SK-N-SH (cell line): ENCODE results near the gene EEFSEC. TPM values are rescaled to one million over a fixed set of nuclear protein-coding genes. Genes with fewer than 3 reads are reported as not detected.

ENCODE experiments used
- CTCF ChIA-PET: fragments of 300-600, 350-600 bp; formaldehyde crosslinking; extraction: SDS; loops from one replicate; lab custom pipeline; 2021; lab: Yijun Ruan, JAX
- POLR2A ChIA-PET: fragments of 350-600 bp; sonication (Branson Sonifier 250); formaldehyde crosslinking; extraction: SDS; loops from one replicate; lab custom pipeline; 2020; ENCODE audit warnings: antibody characterized with exemption, inconsistent platforms; lab: Yijun Ruan, JAX
- DNase-seq: peaks from one replicate; pipeline ENCODE4 v3.0.0; 2012
- H2AFZ ChIP-seq: fragments of 200-600 bp; sonication (generic); 2 replicates; pipeline ENCODE4 v1.8.1; 2016; ENCODE audit warnings: antibody characterized with exemption, mild to moderate bottlenecking, low read depth
- H3F3A ChIP-seq: fragments of 200-600 bp; sonication (generic); replicated peaks from 2 replicates; pipeline ENCODE3; 2016; ENCODE audit warnings: antibody characterized with exemption, mild to moderate bottlenecking; ENCODE audit not compliant: insufficient read depth
- H3K27ac ChIP-seq, 2 experiments: fragments of 200-500 bp in 1 of 2; fragments of 200-600 bp in 1 of 2; sonication (Bioruptor generic) in 1 of 2; sonication (generic), shearing (Covaris generic) in 1 of 2; 2 replicates each; pipeline versions ENCODE4 v1.5.1 to v1.6.1; 2014 to 2016; ENCODE audit warnings: low read depth in 2 of 2, inconsistent platforms in 1 of 2, low read length in 1 of 2, mild to moderate bottlenecking in 1 of 2, mixed read lengths in 1 of 2
- H3K27me3 ChIP-seq: fragments of 200-600 bp; sonication (generic), shearing (Covaris generic); 2 replicates; pipeline ENCODE4 v1.6.1; 2016; ENCODE audit warnings: mixed run types; ENCODE audit not compliant: insufficient read depth
- H3K36me3 ChIP-seq, 2 experiments: fragments of 200-500 bp in 1 of 2; fragments of 200-600 bp in 1 of 2; sonication (Bioruptor generic) in 1 of 2; sonication (generic) in 1 of 2; replicated peaks in 1 of 2; 2 replicates each; pipeline versions ENCODE3 to v1.5.1; 2014 to 2016; ENCODE audit warnings: low read length in 1 of 2, mild to moderate bottlenecking in 1 of 2; ENCODE audit not compliant: insufficient read depth in 2 of 2, control insufficient read depth in 1 of 2
- H3K4me1 ChIP-seq, 2 experiments: fragments of 200-500 bp in 1 of 2; fragments of 200-600 bp in 1 of 2; sonication (Bioruptor generic) in 1 of 2; sonication (generic), shearing (Covaris generic) in 1 of 2; 2 replicates each; pipeline versions ENCODE4 v1.5.1 to v1.6.1; 2014 to 2016; ENCODE audit warnings: low read depth in 1 of 2, low read length in 1 of 2, mixed run types in 1 of 2; ENCODE audit not compliant: insufficient read depth in 2 of 2, control insufficient read depth in 1 of 2
- H3K4me2 ChIP-seq: fragments of 200-600 bp; sonication (generic), shearing (Covaris generic); 2 replicates; pipeline ENCODE4 v1.6.1; 2017; ENCODE audit warnings: mixed run types
- H3K4me3 ChIP-seq, 2 experiments: fragments of 200-500 bp in 1 of 2; fragments of 200-600 bp in 1 of 2; sonication (Bioruptor generic) in 1 of 2; sonication (generic), shearing (Covaris generic) in 1 of 2; 2 replicates each; pipeline versions ENCODE4 v1.5.1 to v1.8.1; 2014 to 2016; ENCODE audit warnings: low read depth in 2 of 2, inconsistent platforms in 1 of 2, low read length in 1 of 2, mild to moderate bottlenecking in 1 of 2, mixed read lengths in 1 of 2, moderate library complexity in 1 of 2
- H3K79me2 ChIP-seq: fragments of 200-600 bp; sonication (generic); 2 replicates; pipeline ENCODE4 v1.8.1; 2017; ENCODE audit warnings: mild to moderate bottlenecking; ENCODE audit not compliant: insufficient read depth
- H3K9ac ChIP-seq: fragments of 200-600 bp; sonication (generic); 2 replicates; pipeline ENCODE4 v1.6.1; 2017; ENCODE audit warnings: mixed run types
- H3K9me2 ChIP-seq: fragments of 200-600 bp; sonication (generic); 2 replicates; pipeline ENCODE4 v1.6.1; 2017; ENCODE audit warnings: mixed run types
- H3K9me3 ChIP-seq: fragments of 200-600 bp; sonication (generic); 2 replicates; pipeline ENCODE4 v1.6.1; 2017; ENCODE audit warnings: mixed run types, mild to moderate bottlenecking, moderate library complexity
- H4K20me1 ChIP-seq: fragments of 200-600 bp; sonication (generic); 2 replicates; pipeline ENCODE4 v1.6.1; 2017; ENCODE audit warnings: mild to moderate bottlenecking, mixed run types; ENCODE audit not compliant: insufficient read depth
- CTCF ChIP-seq: fragments of 200-600 bp; sonication (generic); IDR thresholded peaks from 2 replicates; pipeline ENCODE4 v1.6.1; 2017; ENCODE audit warnings: antibody characterized with exemption, mild to moderate bottlenecking, moderate library complexity
- EP300 ChIP-seq, 2 experiments: IDR thresholded peaks; 2 replicates each; pipeline versions ENCODE4 v1.4.0 to v1.6.1; 2012; ENCODE audit warnings: borderline replicate concordance in 1 of 2, low read depth in 1 of 2, low read length in 1 of 2
- EZH2phosphoT487 ChIP-seq: fragments of 200-600 bp; sonication (generic); IDR thresholded peaks from 2 replicates; pipeline ENCODE4 v1.6.1; 2017; ENCODE audit warnings: low read depth, mixed run types, mild to moderate bottlenecking, antibody characterized with exemption, moderate library complexity, borderline replicate concordance
- FOXM1 ChIP-seq: IDR thresholded peaks from 2 replicates; pipeline ENCODE4 v1.4.0; 2012; ENCODE audit warnings: low read depth, mild to moderate bottlenecking
- GATA2 ChIP-seq: sonication (generic); formaldehyde crosslinking; IDR thresholded peaks from 2 replicates; pipeline ENCODE4 v1.5.0; 2020; ENCODE audit warnings: mild to moderate bottlenecking, missing genetic modification reagents
- IRF3 ChIP-seq: fragments of 150-350 bp; IDR thresholded peaks from 2 replicates; pipeline ENCODE4 v1.6.1; 2016; ENCODE audit warnings: mild to moderate bottlenecking, low read depth, low read length
- JUND ChIP-seq: IDR thresholded peaks from 2 replicates; pipeline ENCODE4 v1.4.0; 2012
- NFIC ChIP-seq: IDR thresholded peaks from 2 replicates; pipeline ENCODE4 v1.4.0; 2012; ENCODE audit warnings: borderline replicate concordance
- NRF1 ChIP-seq: IDR thresholded peaks from 2 replicates; pipeline ENCODE4 v1.6.1; 2012; ENCODE audit warnings: low read depth, mild to moderate bottlenecking, low read length
- RAD21 ChIP-seq: IDR thresholded peaks from 2 replicates; pipeline ENCODE4 v1.6.1; 2012; ENCODE audit warnings: mild to moderate bottlenecking, low read length
- REST ChIP-seq: IDR thresholded peaks from 2 replicates; pipeline ENCODE4 v1.6.1; 2012; ENCODE audit warnings: mild to moderate bottlenecking, low read depth, low read length, moderate library complexity
- RXRA ChIP-seq: IDR thresholded peaks from 2 replicates; pipeline ENCODE4 v1.4.0; 2012; ENCODE audit warnings: low read depth, mild to moderate bottlenecking, borderline replicate concordance
- SIN3A ChIP-seq: IDR thresholded peaks from 2 replicates; pipeline ENCODE4 v1.6.1; 2012; ENCODE audit warnings: low read depth, mild to moderate bottlenecking, low read length, moderate library complexity, borderline replicate concordance
- USF2 ChIP-seq: fragments of 150-350 bp; IDR thresholded peaks from 2 replicates; pipeline ENCODE4 v1.6.1; 2017; ENCODE audit warnings: antibody characterized with exemption, low read length, low read depth, borderline replicate concordance
- YY1 ChIP-seq: IDR thresholded peaks from 2 replicates; pipeline ENCODE4 v1.4.0; 2012; ENCODE audit warnings: low read depth, mild to moderate bottlenecking
- ZBTB33 ChIP-seq: IDR thresholded peaks from 2 replicates; pipeline ENCODE4 v1.4.0; 2012; ENCODE audit warnings: low read depth, borderline replicate concordance
- WGBS: methylation state at CpG from one replicate; pipeline ENCODE4 v1.1.6; 2017; ENCODE audit warnings: low lambda C conversion rate; 5-methylcytosine and 5-hydroxymethylcytosine counted together
- polyA plus RNA-seq, 3 experiments: library from polyadenylated mRNA; depleted of rRNA; stranded (reverse); fragments of >200 nt; gene quantifications; 2 replicates each; pipeline ENCODE4 v1.2.3, GENCODE V29; 2012

EEFSEC gene
- polyA plus RNA-seq, 1 of the 3 experiments (the other 2 are of a cell fraction): 12.4 TPM

GRCh38 chr3:128334086-128334645, 180.9 kb downstream of the EEFSEC start (continued):
- TF ChIP-seq IRF3 (no peak), FOXM1 (no peak), CTCF (no peak)

- Histone ChIP-seq H3K27me3 (no peaks in the 10 kb centered on the region), H3K36me3 (peaks cover 0 to 3% of the 10 kb centered on the region in 2 experiments), H2AFZ (no peak overlapping the region), H3K4me2 (no peak overlapping the region), H4K20me1 (no peaks in the 10 kb centered on the region), H3K9ac (no peak overlapping the region), H3K79me2 (no peaks in the 10 kb centered on the region), H3K27ac (no peak overlapping the region; a peak in 1 of 4 replicates), H3K4me1 (peaks cover 0 to 53% of the 10 kb centered on the region in 2 experiments; a peak in 1 of 4 replicates), H3K4me3 (no peak overlapping the region), H3K9me3 (no peaks in the 10 kb centered on the region), H3K9me2 (no peaks in the 10 kb centered on the region), H3F3A (no peaks in the 10 kb centered on the region)
- WGBS: 97% methylated on average over 3 of the region's 3 CpGs
- TF ChIP-seq RAD21 (no peak), NFIC (no peak), GATA2 (CRISPR knock-in tag) (no peak), YY1 (no peak), REST (no peak), EP300 (IDR thresholded peaks at IDR 0.05; ENCODE audit: borderline replicate concordance in 1 of 2, low read depth in 1 of 2, low read length in 1 of 2) (no peak), USF2 (no peak), RXRA (no peak), EZH2phosphoT487 (no peak), NRF1 (no peak), SIN3A (no peak), ZBTB33 (no peak), JUND (no peak)
- POLR2A ChIA-PET: interaction anchor here (1.1 kb wide), 1 partner anchor 96 kb away, joined by 3 read pairs; no protein-coding TSS in a partner anchor
- DNase-seq: no peak
- CTCF ChIA-PET: interaction anchor here (0.8 to 2.1 kb wide), 3 partner anchors 13 to 239 kb away, joined by 3 to 4 read pairs (median 3); no protein-coding TSS in a partner anchor
Measured at GRCh38 chr3:128334766-128335165, 181.5 kb downstream of the EEFSEC start.
